Skeletal muscle satellite cell (primary cell): ENCODE results near the gene FOXR1.
"Not testable (repeated sequence)": the region's sequence is repeated elsewhere in the genome, so short reads cannot be mapped to it uniquely, and the experiment has no call there.

Experiments
- H3K27me3 ChIP-seq: 2 replicates; pipeline ENCODE4 v1.7.0; 2013; ENCODE audit warnings: low read length; ENCODE audit not compliant: control insufficient read depth, insufficient read depth
- H3K36me3 ChIP-seq: 2 replicates; pipeline ENCODE4 v1.7.0; 2013; ENCODE audit warnings: mild to moderate bottlenecking, control low read depth, low read length; ENCODE audit not compliant: insufficient read depth
- H3K4me1 ChIP-seq: 2 replicates; pipeline ENCODE4 v1.7.0; 2013; ENCODE audit warnings: low read length; ENCODE audit not compliant: control insufficient read depth, insufficient read depth
- H3K4me2 ChIP-seq: 2 replicates; pipeline ENCODE4 v1.7.0; 2013; ENCODE audit warnings: mild to moderate bottlenecking, low read length
- H3K4me3 ChIP-seq: 2 replicates; pipeline ENCODE4 v1.7.0; 2013; ENCODE audit warnings: low read length
- H3K9ac ChIP-seq: 2 replicates; pipeline ENCODE4 v1.7.0; 2013; ENCODE audit warnings: mild to moderate bottlenecking, low read depth, low read length, moderate library complexity
- H3K9me3 ChIP-seq: replicated peaks from 2 replicates; pipeline ENCODE4 v1.7.0; 2013; ENCODE audit warnings: mild to moderate bottlenecking, control low read depth, low read length

FOXR1 gene

DNA sequence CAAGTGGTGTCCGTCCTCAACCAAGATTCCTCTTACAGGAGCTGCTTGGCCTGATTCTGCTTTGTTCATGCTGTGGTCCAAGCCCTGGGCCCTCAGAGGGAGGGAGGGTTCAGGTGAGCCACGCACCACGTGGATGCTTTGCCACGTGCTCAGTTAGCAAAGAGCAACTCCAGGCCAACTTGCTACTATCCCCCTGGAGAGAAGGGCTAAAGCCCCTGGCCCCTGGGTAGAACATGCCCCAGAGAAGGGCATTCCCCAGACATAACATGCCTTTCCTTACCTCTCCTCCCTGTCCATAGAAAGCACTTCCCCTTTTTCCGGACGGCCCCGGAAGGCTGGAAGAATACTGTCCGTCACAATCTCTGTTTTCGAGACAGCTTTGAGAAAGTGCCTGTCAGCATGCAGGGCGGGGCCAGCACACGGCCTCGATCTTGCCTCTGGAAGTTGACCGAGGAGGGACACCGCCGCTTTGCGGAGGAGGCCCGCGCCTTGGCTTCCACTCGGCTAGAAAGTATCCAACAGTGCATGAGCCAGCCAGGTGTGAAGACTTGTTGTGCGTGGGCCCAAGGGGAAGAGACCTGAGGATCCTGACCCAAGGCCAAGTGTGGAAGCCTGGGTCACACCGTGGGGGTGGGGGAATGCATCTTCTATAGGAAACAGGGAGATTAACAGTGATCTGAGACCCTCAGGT lies 8.8 kb downstream of the FOXR1 start:
- no peak overlapping the region for H3K4me3 ChIP-seq

DNA sequence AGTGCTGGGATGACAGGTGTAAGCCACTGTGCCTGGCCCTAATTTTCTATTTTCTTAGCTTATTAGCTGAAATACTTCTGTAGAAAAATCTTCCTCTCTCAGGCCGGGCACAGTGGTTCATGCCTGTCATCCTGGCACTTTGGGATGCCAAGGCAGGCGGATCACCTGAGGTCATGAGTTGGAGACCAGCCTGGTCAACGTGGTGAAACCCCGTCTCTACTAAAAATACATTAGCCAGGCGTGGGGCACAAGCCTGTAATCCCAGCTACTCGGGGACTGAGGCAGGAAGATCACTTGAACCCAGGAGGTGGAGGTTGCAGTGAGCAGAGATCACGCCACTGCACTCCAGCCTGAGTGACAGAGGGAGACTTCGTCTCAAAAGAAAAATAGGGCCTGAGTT lies 12.8 kb downstream of the FOXR1 start:
- not testable (repeated sequence) for H3K9ac ChIP-seq, H3K4me2 ChIP-seq, H3K4me3 ChIP-seq, H3K4me1 ChIP-seq, H3K9me3 ChIP-seq, H3K36me3 ChIP-seq
- peaks cover 19% of the 10 kb centered on the region for H3K27me3 ChIP-seq

More for the DNA sequence above, 8.8 kb downstream of the FOXR1 start:
- peaks cover 33% of the 10 kb centered on the region for H3K27me3 ChIP-seq
- H3K9ac ChIP-seq = no peak overlapping the region
- H3K4me2 ChIP-seq = no peak overlapping the region
- no peaks in the 10 kb centered on the region for H3K9me3 ChIP-seq
- H3K36me3 ChIP-seq = no peaks in the 10 kb centered on the region
- no peaks in the 10 kb centered on the region for H3K4me1 ChIP-seq

DNA sequence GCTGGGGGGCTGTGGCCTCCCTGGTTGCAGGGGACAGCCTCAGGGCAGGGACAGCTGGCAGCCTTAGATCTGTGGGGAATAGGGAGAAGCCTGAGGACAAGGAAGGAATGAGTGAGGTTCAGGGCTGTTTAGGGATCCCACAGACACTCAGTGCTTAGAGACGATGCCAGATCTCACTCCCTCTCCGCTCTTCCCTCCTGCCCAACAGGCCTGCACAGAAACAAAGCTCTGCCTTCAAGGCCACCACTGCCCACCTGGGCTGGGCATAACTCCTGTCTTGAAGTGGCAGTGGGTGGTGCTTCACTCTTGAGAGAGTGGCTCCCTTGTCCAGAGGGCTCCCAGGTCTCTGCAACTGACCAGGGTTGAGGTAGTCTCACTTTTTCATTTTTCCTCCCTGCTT lies 13.3 kb downstream of the FOXR1 start:
- Histone ChIP-seq H3K9ac (no peak overlapping the region), H3K36me3 (no peaks in the 10 kb centered on the region), H3K4me2 (no peak overlapping the region)

DNA sequence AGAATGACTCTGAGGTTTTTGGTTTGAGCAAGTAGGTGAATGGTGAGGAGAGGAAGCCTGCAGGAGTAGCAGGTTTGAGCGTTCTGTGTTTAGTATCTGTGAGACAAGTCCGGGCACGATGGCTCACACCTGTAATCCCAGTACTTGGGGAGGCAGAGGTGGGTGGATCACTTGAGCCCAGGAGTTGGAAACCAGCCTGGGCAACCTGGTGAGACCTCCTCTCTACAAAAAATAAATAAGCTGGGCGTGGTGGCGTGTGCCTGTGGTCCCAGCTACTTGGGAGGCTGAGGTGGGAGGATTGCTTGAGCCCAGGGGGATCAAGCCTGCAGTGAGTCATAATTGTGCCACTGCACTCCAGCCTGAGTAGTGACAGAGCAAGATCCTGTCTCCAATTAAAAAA lies 16.7 kb downstream of the FOXR1 start:
- H3K27me3 ChIP-seq = no peaks in the 10 kb centered on the region
- H3K4me1 ChIP-seq = no peaks in the 10 kb centered on the region
- no peak overlapping the region for H3K4me2 ChIP-seq
- H3K9me3 ChIP-seq = no peaks in the 10 kb centered on the region
- H3K4me3 ChIP-seq = no peak overlapping the region
- H3K9ac ChIP-seq = no peak overlapping the region
- no peaks in the 10 kb centered on the region for H3K36me3 ChIP-seq

More for the DNA sequence above, 13.3 kb downstream of the FOXR1 start:
- H3K4me3 ChIP-seq = no peak overlapping the region
- H3K4me1 ChIP-seq = no peaks in the 10 kb centered on the region
- peaks cover 14% of the 10 kb centered on the region for H3K27me3 ChIP-seq
- no peaks in the 10 kb centered on the region for H3K9me3 ChIP-seq

DNA sequence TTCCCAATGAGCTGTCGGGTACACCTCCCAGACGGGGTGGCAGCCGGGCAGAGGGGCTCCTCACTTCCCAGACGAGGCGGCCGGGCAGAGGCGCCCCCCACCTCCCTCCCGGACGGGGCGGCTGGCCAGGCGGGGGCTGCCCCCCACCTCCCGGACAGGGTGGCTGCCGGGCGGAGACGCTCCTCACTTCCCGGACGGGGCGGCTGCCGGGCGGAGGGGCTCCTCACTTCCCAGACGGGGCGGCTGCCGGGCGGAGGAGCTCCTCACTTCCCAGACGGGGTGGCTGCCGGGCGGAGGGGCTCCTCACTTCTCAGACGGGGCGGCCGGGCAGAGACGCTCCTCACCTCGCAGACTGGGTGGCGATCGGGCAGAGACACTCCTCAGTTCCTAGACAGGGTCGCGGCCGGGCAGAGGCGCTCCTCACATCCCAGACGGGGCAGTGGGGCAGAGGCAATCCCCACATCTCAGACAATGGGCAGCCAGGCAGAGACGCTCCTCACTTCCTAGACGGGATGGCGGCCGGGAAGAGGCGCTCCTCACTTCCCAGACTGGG lies 20.0 kb downstream of the FOXR1 start:
- H3K27me3 ChIP-seq, H3K36me3 ChIP-seq, H3K4me3 ChIP-seq, H3K4me1 ChIP-seq, H3K4me2 ChIP-seq, H3K9me3 ChIP-seq, H3K9ac ChIP-seq: not testable (repeated sequence)

DNA sequence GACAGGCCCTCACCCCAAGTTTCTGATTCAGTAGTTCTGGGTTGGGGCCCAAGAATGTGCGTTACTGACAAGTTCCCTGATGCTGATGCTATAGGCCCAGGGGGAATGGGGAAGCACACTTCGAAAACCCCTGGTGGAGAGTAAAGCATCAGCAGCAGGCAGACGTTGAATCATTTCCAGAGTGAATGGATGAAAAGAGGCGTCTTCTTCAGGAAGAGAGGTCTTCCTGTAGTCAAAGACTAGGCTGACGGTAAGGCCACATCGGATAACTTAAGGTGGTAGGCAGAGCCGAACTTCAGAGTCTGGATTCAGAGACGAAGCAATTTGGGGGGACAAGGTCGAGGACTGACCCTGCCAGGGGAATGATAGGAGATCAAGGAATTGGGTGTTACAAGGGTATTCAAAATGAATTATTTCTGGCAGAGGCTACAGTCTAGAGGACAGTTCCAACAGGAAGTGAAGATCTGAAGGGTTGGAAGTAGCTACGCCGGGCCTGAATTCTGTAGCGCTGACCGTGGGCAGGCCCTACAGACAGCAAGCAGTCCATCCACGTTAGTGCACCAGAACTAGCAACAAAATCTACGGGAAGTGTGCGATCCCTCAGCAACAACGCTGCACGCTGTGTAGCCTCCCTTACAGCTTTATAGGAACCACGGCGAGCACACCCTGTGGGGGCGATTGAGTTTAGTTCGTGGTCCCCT lies 25.5 kb downstream of the FOXR1 start:
- no peaks in the 10 kb centered on the region for H3K9me3 ChIP-seq
- peak overlapping the region; percentile 89 for H3K4me3 ChIP-seq
- H3K27me3 ChIP-seq = no peaks in the 10 kb centered on the region
- peak overlapping the region; percentile 86 for H3K9ac ChIP-seq
- H3K36me3 ChIP-seq = peaks cover 20% of the 10 kb centered on the region
- H3K4me2 ChIP-seq = peak overlapping the region; percentile 94
- H3K4me1 ChIP-seq = peaks cover 27% of the 10 kb centered on the region

DNA sequence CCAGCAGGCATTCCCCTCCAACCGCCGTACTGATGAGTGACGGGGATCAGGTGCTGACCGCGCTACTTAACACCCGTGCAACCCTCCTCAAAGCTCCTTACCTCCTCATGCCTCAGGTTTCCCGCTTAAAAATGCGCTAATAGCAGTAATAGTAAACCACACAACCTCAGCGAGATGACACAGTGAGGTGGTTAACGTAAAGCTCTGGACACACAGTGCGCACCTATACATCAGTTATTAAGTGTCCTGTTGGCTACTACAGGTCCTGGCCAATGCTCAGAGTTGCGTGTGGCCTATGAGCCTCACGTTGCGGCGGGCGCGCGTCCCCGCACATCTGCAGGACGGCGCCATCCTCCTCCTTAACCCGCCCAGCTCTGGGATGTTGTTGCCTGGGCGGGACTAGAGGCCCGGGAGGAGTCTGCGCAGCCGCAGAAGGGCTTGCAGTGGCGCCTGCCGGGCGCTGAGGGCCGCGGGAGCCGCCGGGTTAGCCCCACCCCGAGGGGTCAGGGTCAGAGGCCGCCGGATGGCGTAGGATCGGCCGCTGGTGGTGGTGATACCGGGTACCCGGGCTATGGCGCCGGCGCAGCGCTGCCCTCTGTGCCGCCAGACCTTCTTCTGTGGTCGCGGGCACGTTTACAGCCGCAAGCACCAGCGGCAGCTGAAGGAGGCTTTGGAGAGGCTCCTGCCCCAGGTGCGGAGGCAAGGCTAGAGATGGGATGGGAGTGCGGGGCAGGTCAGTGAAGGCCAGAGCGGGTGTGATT lies 26.2 kb downstream of the FOXR1 start, which contains the start of gene CENATAC:
TSS of gene CENATAC (plus strand) at position 512 of the 761 bp plus-strand sequence. CDS start at position 572, 60 bp downstream.
- Histone ChIP-seq H3K36me3 (peaks cover 22% of the 10 kb centered on the region), H3K4me1 (peaks cover 27% of the 10 kb centered on the region), H3K9ac (peak within 1 kb of the TSS; percentile 86), H3K27me3 (no peaks in the 10 kb centered on the region), H3K4me3 (peak within 1 kb of the TSS; percentile 89), H3K4me2 (peak within 1 kb of the TSS; percentile 94), H3K9me3 (no peaks in the 10 kb centered on the region)

DNA sequence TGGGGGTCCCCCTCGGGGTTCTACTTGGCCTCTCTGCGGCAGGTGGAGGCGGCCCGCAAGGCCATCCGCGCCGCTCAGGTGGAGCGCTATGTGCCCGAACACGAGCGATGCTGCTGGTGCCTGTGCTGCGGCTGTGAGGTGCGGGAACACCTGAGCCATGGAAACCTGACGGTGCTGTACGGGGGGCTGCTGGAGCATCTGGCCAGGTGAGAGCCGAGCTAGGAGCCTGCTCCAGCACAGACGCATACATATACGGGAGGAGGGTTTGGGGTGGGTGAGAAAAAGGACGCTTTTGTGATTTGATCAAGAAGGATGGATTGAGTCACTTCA lies 26.8 kb downstream of the FOXR1 start:
- Histone ChIP-seq H3K4me3 (peak overlapping the region; percentile 89), H3K27me3 (no peaks in the 10 kb centered on the region), H3K9ac (peak overlapping the region; percentile 86)

DNA sequence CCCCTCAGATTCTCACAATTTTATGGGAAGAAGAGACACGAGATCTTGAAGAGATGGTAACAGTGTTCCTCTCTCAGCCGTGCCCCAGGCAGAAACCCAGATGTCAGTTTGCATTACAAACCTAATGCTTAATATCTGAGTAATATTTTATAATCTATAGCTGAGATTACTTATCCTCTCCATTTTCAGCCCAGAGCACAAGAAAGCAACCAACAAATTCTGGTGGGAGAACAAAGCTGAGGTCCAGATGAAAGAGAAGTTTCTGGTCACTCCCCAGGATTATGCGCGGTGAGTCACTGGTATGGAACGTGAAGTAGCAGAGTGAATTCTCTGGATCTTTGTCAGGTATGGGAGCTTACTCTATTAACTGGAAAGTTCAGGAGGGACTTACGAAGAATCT lies 27.3 kb downstream of the FOXR1 start:
- Histone ChIP-seq H3K4me2 (peak overlapping the region; percentile 94), H3K9ac (peak overlapping the region; percentile 86), H3K9me3 (no peaks in the 10 kb centered on the region), H3K36me3 (peaks cover 28% of the 10 kb centered on the region), H3K4me3 (peak overlapping the region; percentile 89), H3K4me1 (peaks cover 27% of the 10 kb centered on the region), H3K27me3 (no peaks in the 10 kb centered on the region)

More for the DNA sequence above, 26.8 kb downstream of the FOXR1 start:
- peaks cover 27% of the 10 kb centered on the region for H3K36me3 ChIP-seq
- peaks cover 27% of the 10 kb centered on the region for H3K4me1 ChIP-seq
- H3K4me2 ChIP-seq = peak overlapping the region; percentile 94
- no peaks in the 10 kb centered on the region for H3K9me3 ChIP-seq

DNA sequence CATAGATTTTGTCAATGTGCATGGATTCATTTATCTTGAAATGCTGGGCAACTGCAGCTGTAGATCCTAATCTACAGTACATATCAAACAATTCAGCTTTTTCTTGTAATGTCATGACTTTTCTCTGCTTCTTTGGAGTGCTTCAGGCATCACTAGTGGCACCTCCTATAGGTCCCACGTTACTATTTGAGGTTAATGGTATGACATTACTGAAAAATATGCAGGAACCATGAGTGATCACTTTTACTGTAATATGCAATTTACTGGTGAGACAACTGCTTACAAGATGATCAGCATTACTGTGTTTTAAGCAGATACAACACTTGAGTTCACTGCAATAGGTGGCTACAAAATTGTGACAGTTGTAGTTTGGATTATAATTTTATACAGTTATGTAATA lies 29.3 kb downstream of the FOXR1 start:
- Histone ChIP-seq H3K9ac (no peak overlapping the region), H3K36me3 (peaks cover 37% of the 10 kb centered on the region), H3K9me3 (no peaks in the 10 kb centered on the region), H3K27me3 (no peaks in the 10 kb centered on the region), H3K4me1 (peaks cover 27% of the 10 kb centered on the region), H3K4me2 (no peak overlapping the region), H3K4me3 (no peak overlapping the region)

DNA sequence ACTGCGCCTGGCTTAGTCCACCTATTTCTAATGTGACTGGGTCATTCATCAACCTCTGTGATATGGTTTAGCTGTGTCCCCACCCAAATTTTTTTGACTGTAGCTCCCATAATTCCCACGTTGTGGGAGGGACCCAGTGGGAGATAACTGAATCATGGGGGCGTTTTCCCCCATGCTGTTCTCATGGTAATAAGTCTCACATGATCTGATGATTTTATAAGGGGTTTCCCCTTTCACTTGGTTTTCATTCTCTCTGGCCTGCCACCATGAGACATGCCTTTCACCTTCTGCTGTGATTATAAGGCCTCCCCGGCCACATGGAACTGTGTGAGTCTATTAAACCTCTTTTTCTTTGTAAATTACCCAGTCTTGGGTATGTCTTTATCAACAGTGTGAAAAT lies 35.1 kb downstream of the FOXR1 start:
- no peaks in the 10 kb centered on the region for H3K9me3 ChIP-seq
- H3K4me3 ChIP-seq = no peak overlapping the region
- no peak overlapping the region for H3K9ac ChIP-seq
- no peaks in the 10 kb centered on the region for H3K27me3 ChIP-seq
- H3K4me2 ChIP-seq = no peak overlapping the region
- H3K36me3 ChIP-seq = peaks cover 36% of the 10 kb centered on the region
- H3K4me1 ChIP-seq = no peaks in the 10 kb centered on the region
